Epithelial cell of proximal tubule (primary cell): ENCODE data around the gene KCNJ15. TPM values are rescaled to one million over a fixed set of nuclear protein-coding genes. Genes with fewer than 3 reads are reported as not detected.
"Not testable (repeated sequence)": the region's sequence is repeated elsewhere in the genome, so short reads cannot be mapped to it uniquely, and the experiment has no call there.

Source experiments
- DNase-seq: peaks from one replicate; pipeline ENCODE4 v3.0.0-alpha.2; 2011; ENCODE audit warnings: low read depth
- H3K4me3 ChIP-seq: 2 replicates; pipeline ENCODE4 v1.5.1; 2011; ENCODE audit warnings: low read depth, mild to moderate bottlenecking, low read length
- total RNA-seq: library from RNA; depleted of rRNA; stranded (reverse); fragments of >200 nt; gene quantifications from 2 replicates; pipeline ENCODE4 v1.2.3, GENCODE V29; 2015
- TF ChIP-seq, protein P1 (sequence below): conservative IDR thresholded peaks from 2 replicates; pipeline ENCODE4 v1.5.1; 2012; ENCODE audit warnings: low read depth, mild to moderate bottlenecking, low read length

The KCNJ15 gene
- total RNA-seq, 1 donor from 2014 or later, result 38.9 TPM

GRCh38 chr21:38223893-38224540 is 32.8 kb upstream of the KCNJ15 start:
- TF ChIP-seq, protein P1, sequence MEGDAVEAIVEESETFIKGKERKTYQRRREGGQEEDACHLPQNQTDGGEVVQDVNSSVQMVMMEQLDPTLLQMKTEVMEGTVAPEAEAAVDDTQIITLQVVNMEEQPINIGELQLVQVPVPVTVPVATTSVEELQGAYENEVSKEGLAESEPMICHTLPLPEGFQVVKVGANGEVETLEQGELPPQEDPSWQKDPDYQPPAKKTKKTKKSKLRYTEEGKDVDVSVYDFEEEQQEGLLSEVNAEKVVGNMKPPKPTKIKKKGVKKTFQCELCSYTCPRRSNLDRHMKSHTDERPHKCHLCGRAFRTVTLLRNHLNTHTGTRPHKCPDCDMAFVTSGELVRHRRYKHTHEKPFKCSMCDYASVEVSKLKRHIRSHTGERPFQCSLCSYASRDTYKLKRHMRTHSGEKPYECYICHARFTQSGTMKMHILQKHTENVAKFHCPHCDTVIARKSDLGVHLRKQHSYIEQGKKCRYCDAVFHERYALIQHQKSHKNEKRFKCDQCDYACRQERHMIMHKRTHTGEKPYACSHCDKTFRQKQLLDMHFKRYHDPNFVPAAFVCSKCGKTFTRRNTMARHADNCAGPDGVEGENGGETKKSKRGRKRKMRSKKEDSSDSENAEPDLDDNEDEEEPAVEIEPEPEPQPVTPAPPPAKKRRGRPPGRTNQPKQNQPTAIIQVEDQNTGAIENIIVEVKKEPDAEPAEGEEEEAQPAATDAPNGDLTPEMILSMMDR, result no peak
- no peak for DNase-seq
- H3K4me3 ChIP-seq, result no peak overlapping the region

GRCh38 chr21:38227401-38227800 is 29.4 kb upstream of the KCNJ15 start:
- TF ChIP-seq, protein P1, result no peak
- H3K4me3 ChIP-seq, result no peak overlapping the region
- no peak for DNase-seq

- DNase-seq, result no peak
- H3K4me3 ChIP-seq, result no peak overlapping the region
- TF ChIP-seq, protein P1, result no peak
Measured at GRCh38 chr21:38228115-38228514, 28.7 kb upstream of the KCNJ15 start.

DNA sequence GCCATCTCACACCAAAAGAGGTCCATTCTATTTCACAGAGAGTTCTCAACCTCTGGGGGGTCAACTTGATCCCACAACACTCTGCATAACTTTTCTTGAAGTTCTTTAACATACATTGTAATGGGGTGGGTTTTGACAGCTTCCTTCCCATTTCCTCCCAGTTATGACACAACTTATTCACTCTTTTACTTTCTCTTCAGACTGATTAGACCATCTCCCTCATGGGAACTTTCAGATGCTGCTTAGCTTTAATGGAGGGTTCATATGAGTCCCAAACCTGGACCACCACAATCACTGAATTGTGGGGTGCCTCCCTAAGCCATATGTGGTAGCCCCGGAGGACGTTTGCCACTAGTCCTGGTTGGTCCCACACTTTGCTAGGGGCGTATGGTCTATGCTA is 28.3 kb upstream of the KCNJ15 start:
- no peak for DNase-seq
- H3K4me3 ChIP-seq, result no peak overlapping the region
- TF ChIP-seq, protein P1, result no peak

DNA sequence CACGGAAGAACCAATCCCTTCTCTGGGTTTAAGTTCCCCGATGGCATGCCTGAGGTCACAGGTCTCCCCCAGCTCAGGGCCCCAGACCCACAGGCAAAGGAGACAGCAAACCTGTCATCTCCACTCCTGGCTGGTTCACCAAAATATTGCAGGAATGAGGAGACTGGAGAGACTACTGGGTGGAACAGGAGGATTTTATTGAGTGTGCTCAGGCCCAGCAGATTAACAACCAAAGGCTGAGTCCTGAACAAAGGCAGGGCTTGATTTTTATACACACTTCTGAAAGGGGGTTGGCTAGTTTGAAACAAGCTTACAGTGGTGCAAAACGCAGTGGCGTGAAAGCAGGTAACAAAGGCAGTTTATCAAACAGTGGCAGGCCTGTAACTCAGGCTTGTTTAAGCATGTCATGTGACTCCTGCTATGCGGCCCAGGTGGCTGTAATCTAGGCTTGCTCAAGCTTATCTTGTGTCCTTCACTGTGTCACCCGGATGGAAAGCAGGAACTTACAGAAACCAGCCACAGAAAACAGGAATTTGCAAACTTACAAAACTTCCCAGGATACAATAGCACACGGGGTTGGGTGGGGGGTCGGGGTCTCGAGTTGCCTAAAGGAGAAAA is 27.4 kb upstream of the KCNJ15 start:
- TF ChIP-seq, protein P1, result no peak
- DNase-seq, result no peak

DNA sequence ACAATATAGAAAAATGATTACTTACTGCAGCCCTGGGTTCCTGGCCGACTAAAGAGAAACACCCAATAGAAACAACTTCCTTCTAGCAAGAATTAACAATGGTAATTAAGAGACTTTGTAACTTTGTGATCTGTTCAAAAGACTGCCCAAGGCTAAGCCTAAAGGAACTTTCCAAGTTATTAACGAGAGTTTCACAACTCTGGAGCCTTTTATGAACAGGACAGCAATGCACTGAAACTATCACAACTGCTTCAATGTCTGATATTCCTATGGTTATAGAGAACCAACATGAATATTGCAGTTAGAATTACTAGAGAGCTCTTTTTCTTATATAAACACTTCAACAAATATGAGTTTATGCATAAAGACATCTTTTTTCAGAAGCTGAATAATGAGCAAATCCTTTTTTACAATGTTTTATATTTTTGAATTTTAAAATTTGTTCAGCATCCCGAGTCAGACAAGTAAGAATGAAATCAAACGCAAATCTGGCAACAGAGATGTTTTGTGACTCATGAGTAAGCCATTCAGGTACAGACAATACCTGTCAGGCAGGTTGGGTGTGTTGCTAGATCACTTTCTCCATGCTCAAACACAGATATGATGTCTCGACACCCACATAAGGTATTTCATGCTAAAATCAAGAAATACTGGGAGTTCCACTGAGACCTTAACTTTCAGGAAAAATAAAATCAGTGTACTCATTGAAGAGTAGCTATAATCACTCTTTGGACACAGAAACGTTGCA is 22.2 kb upstream of the KCNJ15 start:
- H3K4me3 ChIP-seq, result no peak overlapping the region
- DNase-seq, result no peak
- TF ChIP-seq, protein P1, result no peak

More for the DNA sequence above, 27.4 kb upstream of the KCNJ15 start:
- H3K4me3 ChIP-seq, result no peak overlapping the region

- not testable (repeated sequence) for H3K4me3 ChIP-seq, DNase-seq
Measured at GRCh38 chr21:38235251-38235650, 21.5 kb upstream of the KCNJ15 start.
